ENCODE measurements around the gene GARNL3.

GRCh38 chr9:127225801-127226625 is 38.6 kb upstream of the GARNL3 start:
- no peak for TF ChIP-seq CTCF (IDR thresholded peaks at IDR 0.05)
- TF ChIP-seq TCF7L2 (IDR thresholded peaks at IDR 0.05; ENCODE audit: low read depth, low read length) = no peak
- no peak for TF ChIP-seq POLR2AphosphoS5 (IDR thresholded peaks at IDR 0.05; ENCODE audit: low read depth, low read length)
- TF ChIP-seq SIN3A (IDR thresholded peaks at IDR 0.05; ENCODE audit: borderline replicate concordance, insufficient read depth, low read depth, low read length) = no peak
- TF ChIP-seq REST (IDR thresholded peaks at IDR 0.05; ENCODE audit: insufficient read depth in 1 of 2, low read depth in 2 of 2, low read length in 1 of 2) = no peak
